RWPE1 (cell line): ENCODE results near the gene DNAJB1.
"Not testable (repeated sequence)": the region's sequence is repeated elsewhere in the genome, so short reads cannot be mapped to it uniquely, and the experiment has no call there.

Experiments
- CTCF ChIA-PET: fragments of 350-600 bp; sonication (Branson Sonifier 250); formaldehyde crosslinking; extraction: SDS; loops from one replicate; lab custom pipeline; 2021; lab: Yijun Ruan, JAX
- POLR2A ChIA-PET: fragments of 400-600 bp; formaldehyde crosslinking; extraction: SDS; loops from one replicate; lab custom pipeline; 2020; ENCODE audit warnings: antibody characterized with exemption; ENCODE audit not compliant: low non-redundant PET; lab: Yijun Ruan, JAX
- DNase-seq: peaks from one replicate; pipeline ENCODE4 v3.0.0; 2012; ENCODE audit warnings: low spot score
- H3K27ac ChIP-seq: fragments of 450-650 bp; 2 replicates; pipeline ENCODE4 v1.5.1; 2017
- CTCF ChIP-seq: fragments of 450-650 bp; conservative IDR thresholded peaks from 2 replicates; pipeline ENCODE4 v1.5.1; 2017; ENCODE audit warnings: low read depth, mild to moderate bottlenecking

The DNAJB1 gene

DNA sequence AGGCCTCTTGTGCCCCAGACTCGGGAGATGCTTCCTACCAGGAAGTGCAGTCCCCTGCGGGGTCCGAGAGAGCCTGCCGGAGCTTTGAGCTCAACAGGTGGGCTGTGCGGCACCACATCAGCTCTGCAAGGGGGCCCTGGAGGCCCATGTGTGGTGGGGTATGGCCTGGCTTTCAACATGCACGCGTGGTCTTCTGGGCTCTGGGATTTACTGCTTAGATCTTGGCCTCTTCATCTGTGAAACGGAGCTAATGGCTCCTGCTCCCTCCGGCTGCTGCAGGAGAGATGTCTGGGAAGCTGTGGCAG, 35.7 kb upstream of the DNAJB1 start:
- no peak for DNase-seq
- ChIA-PET CTCF (interaction anchor here (0.6 to 1.5 kb wide), 5 partner anchors 31 to 82 kb away, joined by 3 to 7 read pairs (median 4); no protein-coding TSS in a partner anchor), POLR2A (interaction anchor here (0.6 to 1.2 kb wide), 4 partner anchors 36 to 604 kb away, joined by 3 to 9 read pairs (median 6); partner anchors contain the start of gene DNAJB1)
- peak overlapping the region; percentile 100 for H3K27ac ChIP-seq
- no peak for TF ChIP-seq CTCF

GRCh38 chr19:14553042-14553938, 35.1 kb upstream of the DNAJB1 start:
- ChIA-PET POLR2A (interaction anchor here (0.6 to 1.2 kb wide), 3 partner anchors 35 to 149 kb away, joined by 3 to 9 read pairs (median 8); partner anchors contain the start of gene DNAJB1), CTCF (interaction anchor here (1.5 kb wide), 1 partner anchor 81 kb away, joined by 4 read pairs; no protein-coding TSS in a partner anchor)
- H3K27ac ChIP-seq, result peak overlapping the region; percentile 100
- no peak for TF ChIP-seq CTCF
- DNase-seq, result no peak

- ChIA-PET POLR2A (interaction anchor here (1.8 kb wide), 1 partner anchor 34 kb away, joined by 6 read pairs; no protein-coding TSS in a partner anchor), CTCF (interaction anchor here (1.0 kb wide), 1 partner anchor 9 kb away, joined by 3 read pairs; no protein-coding TSS in a partner anchor)
- H3K27ac ChIP-seq, result peak overlapping the region; percentile 100
- not testable (repeated sequence) for DNase-seq
Measured at GRCh38 chr19:14552006-14552360, 33.8 kb upstream of the DNAJB1 start.

- DNase-seq, result peak; percentile 77
- POLR2A ChIA-PET, result interaction anchor here (0.6 to 1.8 kb wide), 3 partner anchors 33 to 439 kb away, joined by 3 to 9 read pairs (median 6); partner anchors contain the start of gene DNAJB1
- peak overlapping the region; percentile 100 for H3K27ac ChIP-seq
- CTCF ChIA-PET, result interaction anchor here (0.7 to 1.5 kb wide), 5 partner anchors 8 to 53 kb away, joined by 3 to 4 read pairs (median 3); no protein-coding TSS in a partner anchor
Measured at GRCh38 chr19:14551134-14552005, 33.2 kb upstream of the DNAJB1 start.

DNA sequence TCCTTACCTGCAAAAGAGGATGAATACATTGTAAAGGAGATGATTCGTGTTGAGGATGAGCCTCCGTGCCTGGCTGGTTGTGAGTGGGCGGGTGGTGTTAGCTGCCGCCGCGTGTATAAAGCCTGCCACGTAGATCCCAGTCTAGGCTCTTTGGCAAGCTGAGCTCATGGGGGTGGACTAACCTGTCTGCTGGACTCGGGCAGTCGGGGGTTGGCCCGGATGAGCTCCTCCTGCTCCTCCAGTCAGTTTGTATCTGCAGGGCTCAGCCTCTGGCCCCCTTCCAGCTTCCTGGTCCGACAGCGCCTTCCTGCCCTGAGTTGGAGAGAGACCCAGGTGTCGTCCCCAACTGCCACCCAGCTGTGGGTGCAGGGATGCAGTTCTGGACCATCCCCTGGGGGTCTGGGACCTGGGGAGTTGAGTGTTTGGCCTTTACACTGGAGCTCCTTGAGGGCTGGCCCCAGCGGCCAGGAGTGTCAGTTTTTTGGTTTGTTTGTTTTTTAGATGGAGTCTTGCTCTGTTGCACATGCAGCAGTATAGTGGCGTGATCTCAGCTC, 32.1 kb upstream of the DNAJB1 start:
- ChIA-PET CTCF (interaction anchor here (0.6 to 1.5 kb wide), 5 partner anchors 10 to 346 kb away, joined by 3 to 4 read pairs (median 3); no protein-coding TSS in a partner anchor), POLR2A (interaction anchor here (0.5 to 1.8 kb wide), 6 partner anchors 28 to 438 kb away, joined by 3 to 9 read pairs (median 5); partner anchors contain the start of gene DNAJB1)
- no peak for TF ChIP-seq CTCF
- peak overlapping the region; percentile 100 for H3K27ac ChIP-seq
- DNase-seq, result peak; percentile 64

DNA sequence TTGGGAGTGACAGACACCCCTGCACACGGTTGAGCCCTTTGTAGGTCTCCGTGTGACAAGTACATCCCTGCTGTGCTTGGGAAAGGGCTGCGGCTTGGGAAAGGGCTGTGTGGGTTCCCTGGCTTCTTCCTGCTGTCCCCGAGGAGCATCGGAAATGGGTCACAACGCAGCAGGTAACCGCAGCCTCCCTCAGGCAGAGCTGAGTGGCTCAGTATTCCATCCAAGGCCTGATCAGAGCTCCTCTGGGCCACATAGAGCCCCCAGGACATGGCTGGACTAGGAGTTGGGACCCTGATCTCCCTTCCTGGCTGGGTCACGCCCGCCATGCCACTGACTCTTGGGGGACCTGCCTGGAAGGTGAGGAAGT, 27.5 kb upstream of the DNAJB1 start:
- CTCF ChIA-PET, result interaction anchor here (0.7 kb wide), 1 partner anchor 8 kb away, joined by 3 read pairs; no protein-coding TSS in a partner anchor
- DNase-seq, result no peak
- POLR2A ChIA-PET, result no interaction called here
- peak overlapping the region; percentile 94 for H3K27ac ChIP-seq
- TF ChIP-seq CTCF, result no peak
